NB4 (cell line): ENCODE results near the gene ABCG4.
"Not testable (repeated sequence)": the region's sequence is repeated elsewhere in the genome, so short reads cannot be mapped to it uniquely, and the experiment has no call there.

ENCODE experiments used
- DNase-seq: peaks from one replicate; pipeline ENCODE4 v3.0.0; 2010; ENCODE audit warnings: low read depth
- H3K4me3 ChIP-seq: one replicate; pipeline ENCODE4 v1.5.1; 2011; ENCODE audit warnings: mild to moderate bottlenecking, low read depth, low read length, moderate library complexity
- MYC ChIP-seq: IDR thresholded peaks from 2 replicates; pipeline ENCODE4 v1.6.1; 2011; ENCODE audit warnings: low read depth, low read length
- POLR2A ChIP-seq: IDR thresholded peaks from 2 replicates; pipeline ENCODE4 v1.6.1; 2011; ENCODE audit warnings: mild to moderate bottlenecking; ENCODE audit not compliant: insufficient read length; ENCODE audit errors: extremely low read depth
- TF ChIP-seq, protein P1 (sequence below): IDR thresholded peaks from one replicate; pipeline ENCODE4 v1.5.1; 2012; ENCODE audit warnings: low read depth, low read length
- TF ChIP-seq, protein P2 (sequence below): IDR thresholded peaks from 2 replicates; pipeline ENCODE4 v1.6.1; 2011; ENCODE audit warnings: low read depth, low read length

ABCG4 gene

DNA sequence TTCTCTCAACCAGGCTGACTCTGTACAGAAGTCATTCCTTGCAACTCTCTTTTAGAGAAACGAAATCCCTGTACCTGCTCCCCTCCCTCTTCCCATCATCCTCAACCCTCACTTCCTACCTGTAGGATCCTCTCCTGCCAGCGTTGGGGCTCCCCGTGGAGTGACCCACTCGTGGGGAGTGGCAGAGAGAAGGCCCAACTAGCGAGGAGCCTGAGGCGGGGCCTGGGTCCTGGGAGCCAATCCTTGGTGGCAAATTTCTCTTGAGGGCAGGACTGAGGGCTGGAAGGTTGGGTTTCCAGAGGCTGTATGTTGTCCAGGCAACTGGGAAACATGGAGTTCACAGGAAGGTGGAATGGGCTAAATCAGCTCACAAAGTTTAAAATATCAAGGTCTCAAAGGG, 46.8 kb downstream of the ABCG4 start:
- no peak for TF ChIP-seq MYC
- TF ChIP-seq, protein P1, sequence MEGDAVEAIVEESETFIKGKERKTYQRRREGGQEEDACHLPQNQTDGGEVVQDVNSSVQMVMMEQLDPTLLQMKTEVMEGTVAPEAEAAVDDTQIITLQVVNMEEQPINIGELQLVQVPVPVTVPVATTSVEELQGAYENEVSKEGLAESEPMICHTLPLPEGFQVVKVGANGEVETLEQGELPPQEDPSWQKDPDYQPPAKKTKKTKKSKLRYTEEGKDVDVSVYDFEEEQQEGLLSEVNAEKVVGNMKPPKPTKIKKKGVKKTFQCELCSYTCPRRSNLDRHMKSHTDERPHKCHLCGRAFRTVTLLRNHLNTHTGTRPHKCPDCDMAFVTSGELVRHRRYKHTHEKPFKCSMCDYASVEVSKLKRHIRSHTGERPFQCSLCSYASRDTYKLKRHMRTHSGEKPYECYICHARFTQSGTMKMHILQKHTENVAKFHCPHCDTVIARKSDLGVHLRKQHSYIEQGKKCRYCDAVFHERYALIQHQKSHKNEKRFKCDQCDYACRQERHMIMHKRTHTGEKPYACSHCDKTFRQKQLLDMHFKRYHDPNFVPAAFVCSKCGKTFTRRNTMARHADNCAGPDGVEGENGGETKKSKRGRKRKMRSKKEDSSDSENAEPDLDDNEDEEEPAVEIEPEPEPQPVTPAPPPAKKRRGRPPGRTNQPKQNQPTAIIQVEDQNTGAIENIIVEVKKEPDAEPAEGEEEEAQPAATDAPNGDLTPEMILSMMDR, result no peak
- TF ChIP-seq POLR2A, result no peak
- TF ChIP-seq, protein P2, sequence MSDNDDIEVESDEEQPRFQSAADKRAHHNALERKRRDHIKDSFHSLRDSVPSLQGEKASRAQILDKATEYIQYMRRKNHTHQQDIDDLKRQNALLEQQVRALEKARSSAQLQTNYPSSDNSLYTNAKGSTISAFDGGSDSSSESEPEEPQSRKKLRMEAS, result no peak
- no peak for DNase-seq
- H3K4me3 ChIP-seq, result no peak overlapping the region

DNA sequence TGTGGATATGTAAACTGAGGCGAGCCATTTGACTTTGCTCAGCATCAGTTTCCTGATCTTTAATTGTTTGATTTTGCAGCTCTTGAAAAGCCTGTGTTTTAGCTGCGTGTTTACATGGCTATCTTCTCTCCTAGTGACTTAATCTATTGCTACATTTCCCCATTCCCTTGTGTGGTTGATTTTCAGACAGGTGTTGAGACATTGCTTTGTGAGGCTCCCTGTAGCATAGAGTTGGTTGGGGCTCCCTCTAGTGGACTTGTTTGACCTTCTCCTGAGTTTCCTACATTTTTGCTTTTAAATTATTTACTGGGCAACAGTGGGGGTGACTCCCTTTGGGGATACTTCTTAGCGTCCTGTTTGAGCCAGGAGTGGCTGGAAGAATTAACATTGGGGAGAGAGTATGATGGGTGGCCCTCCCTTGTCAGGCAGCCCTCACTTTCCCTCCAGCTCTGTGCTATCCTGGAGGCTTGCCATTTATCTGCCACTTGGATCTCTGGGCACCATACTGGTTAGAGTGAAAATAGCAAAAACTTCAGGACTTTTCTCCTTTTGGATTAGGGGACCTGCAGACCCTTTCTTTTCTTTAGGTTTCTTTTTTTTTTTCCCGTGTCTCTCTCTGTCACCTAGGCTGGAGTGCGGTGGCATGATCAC, 48.1 kb downstream of the ABCG4 start:
- peak; percentile 95 for DNase-seq
- TF ChIP-seq, protein P2, result peak; percentile 76
- TF ChIP-seq, protein P1, result peak; percentile 89
- 0 out of 2 replicates have a peak, but pooled peaks have one; percentile 63 for TF ChIP-seq MYC
- TF ChIP-seq POLR2A, result no peak
- no peak overlapping the region for H3K4me3 ChIP-seq

DNA sequence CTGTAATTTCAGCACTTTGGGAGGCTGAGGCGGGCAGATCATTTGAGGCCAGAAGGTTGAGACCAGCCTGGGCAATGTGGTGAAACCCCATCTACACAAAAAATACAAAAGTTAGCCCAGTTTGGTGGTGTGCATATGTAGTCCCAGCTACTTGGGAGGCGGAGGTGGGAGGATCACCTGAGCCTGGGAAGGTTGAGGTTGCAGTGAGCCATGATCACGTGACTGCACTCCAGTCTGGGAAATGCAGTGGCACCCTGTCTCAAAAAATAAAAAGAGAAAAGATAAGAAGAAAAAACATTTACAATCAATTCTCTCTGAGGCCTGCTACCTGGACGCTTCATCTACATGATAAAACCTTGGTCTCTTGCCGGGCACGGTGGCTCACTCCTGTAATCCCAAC, 50.1 kb downstream of the ABCG4 start:
- no peak overlapping the region for H3K4me3 ChIP-seq
- TF ChIP-seq, protein P2, result no peak
- TF ChIP-seq, protein P1, result no peak
- TF ChIP-seq POLR2A (no peak), MYC (no peak)
- no peak for DNase-seq

DNA sequence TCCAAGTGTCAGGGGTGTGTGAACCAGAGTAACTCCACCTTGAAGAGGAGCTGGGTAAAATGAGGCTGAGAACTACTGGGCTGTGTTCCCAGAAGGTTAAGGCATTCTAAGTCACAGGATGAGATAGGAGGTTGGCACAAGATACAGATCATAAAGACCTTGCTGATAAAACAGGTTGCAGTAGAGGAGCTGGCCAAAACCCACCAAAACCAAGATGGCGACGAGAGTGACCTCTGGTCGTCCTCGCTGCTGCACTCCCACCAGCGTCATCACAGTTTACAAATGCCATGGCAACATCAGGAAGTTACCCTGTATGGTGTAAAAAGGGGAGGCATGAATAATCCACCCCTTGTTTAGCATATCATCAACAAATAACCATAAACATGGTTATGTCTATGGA, 52.4 kb downstream of the ABCG4 start:
- not testable (repeated sequence) for H3K4me3 ChIP-seq, DNase-seq

DNA sequence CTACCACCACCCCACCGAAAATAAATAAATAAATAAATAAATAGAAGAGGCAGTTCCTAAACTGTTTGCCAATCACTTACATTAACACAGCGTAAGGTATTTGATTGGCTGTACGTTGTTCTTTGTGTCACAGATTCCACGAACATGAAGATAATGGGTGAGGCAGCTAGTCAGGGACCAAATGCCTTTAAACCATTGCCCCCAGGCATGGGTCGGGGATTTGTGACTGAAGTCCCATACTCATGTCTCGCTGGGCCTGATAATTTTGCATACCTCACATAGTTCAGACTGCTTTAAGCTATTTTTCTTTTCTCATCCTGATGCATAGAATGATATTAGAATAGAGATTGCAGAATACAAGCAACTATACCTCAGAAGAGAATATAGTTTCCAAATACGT, 53.7 kb downstream of the ABCG4 start:
- TF ChIP-seq, protein P1, result no peak
- TF ChIP-seq, protein P2, result no peak
- TF ChIP-seq POLR2A (no peak), MYC (no peak)
- no peak overlapping the region for H3K4me3 ChIP-seq

DNA sequence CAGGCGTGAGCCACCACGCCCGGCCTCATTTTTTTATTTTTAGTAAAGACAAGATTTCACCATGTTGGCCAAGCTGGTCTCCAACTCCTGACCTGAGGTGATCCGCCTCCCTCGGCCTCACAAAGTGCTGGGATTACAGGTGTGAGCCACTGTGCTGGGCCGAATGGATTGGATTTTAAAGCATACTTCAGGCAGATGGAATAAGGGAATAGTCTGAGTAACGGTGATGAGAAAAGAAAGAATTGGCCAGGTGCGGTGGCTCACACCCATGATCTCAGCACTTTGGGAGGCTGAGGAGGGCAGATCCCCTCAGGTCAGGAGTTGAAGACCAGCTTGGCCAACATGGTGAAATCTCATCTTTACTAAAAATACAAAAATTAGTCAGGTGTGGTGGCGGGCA, 55.2 kb downstream of the ABCG4 start:
- no peak overlapping the region for H3K4me3 ChIP-seq
- no peak for DNase-seq
- no peak for TF ChIP-seq POLR2A

More for the DNA sequence above, 53.7 kb downstream of the ABCG4 start:
- DNase-seq, result no peak

DNA sequence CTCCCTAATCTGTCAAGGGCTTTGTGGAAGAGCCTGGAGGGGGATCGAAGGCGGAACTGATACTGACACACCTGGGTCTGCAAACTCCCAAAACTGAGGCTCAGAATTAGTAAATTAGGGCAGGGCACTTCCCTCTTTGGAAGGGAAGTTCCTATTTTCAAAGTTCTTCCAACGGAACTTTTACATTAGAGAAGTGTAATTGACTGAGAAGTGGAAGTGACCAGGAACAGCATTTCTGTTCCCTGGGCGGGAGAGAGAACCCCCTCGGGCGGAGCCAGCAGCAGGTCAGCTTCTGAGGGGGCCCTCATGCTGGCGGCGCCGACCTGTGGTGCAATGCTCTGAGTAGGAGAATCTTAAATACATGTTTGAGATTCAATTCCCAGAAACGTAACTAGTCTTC, 56.2 kb downstream of the ABCG4 start:
- DNase-seq, result peak; percentile 78
- H3K4me3 ChIP-seq, result peak overlapping the region; percentile 65
- peak; percentile 20; the same call in 1 of the 2 replicates for TF ChIP-seq MYC
- no peak for TF ChIP-seq POLR2A
- TF ChIP-seq, protein P1, result no peak
- TF ChIP-seq, protein P2, result 0 out of 2 replicates have a peak, but pooled peaks have one; percentile 17
